ENCODE data around the gene PDSS1. TPM values are rescaled to one million over a fixed set of nuclear protein-coding genes. Genes with fewer than 3 reads are reported as not detected.

The PDSS1 gene
- total and polyA plus RNA-seq, 3 experiments from 2014 or later: 3.0 to 34.7 (median 32.0) TPM

DNA sequence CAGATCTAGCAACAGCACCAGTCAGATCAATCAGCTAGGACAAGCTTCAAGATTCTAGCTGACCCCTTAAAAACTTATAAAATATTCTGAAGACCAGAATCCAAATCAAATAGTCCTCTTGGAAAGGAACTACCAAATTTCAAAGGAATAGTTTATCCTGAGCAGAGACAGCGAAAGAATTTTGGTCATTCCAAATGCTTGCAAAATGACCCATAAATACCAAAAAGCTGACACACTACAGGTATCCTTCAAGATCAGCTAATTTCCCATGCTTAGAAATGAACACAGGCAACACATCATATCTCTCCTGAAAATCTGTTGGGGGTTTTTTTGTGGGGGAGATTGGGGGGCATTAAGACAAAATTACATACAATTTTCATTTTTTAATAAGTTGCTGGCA lies 78.8 kb downstream of the PDSS1 start:
- H3K27ac ChIP-seq (ENCODE audit: low read depth, low read length): no peak overlapping the region
- CTCF ChIA-PET: no interaction called here
- H3K27me3 Mint-ChIP-seq: no peaks in the 10 kb centered on the region
- peak overlapping the region in 2 of 8 donors; percentile 48 to 90 for H3K27ac Mint-ChIP-seq
- H3K4me1 Mint-ChIP-seq: peaks cover 77 to 97% (median 95%) of the 10 kb centered on the region in 3 donors
- POLR2A ChIA-PET: no interaction called here
- no peak for DNase-seq
- H3K27me3 ChIP-seq (ENCODE audit: insufficient read depth, low read length, poor library complexity, severe bottlenecking): no peaks in the 10 kb centered on the region
- no peaks in the 10 kb centered on the region for H3K36me3 ChIP-seq (ENCODE audit: insufficient read depth, low read length)
- H3K4me1 ChIP-seq (ENCODE audit: insufficient read depth, low read length): peaks cover 21% of the 10 kb centered on the region
- H3K9me3 ChIP-seq (ENCODE audit: low read length): no peaks in the 10 kb centered on the region
- no peaks in the 10 kb centered on the region for H3K9me3 Mint-ChIP-seq
- no peak overlapping the region for H3K4me3 Mint-ChIP-seq
- H3K36me3 Mint-ChIP-seq: peaks cover 0 to 22% (median 0%) of the 10 kb centered on the region in 3 donors
- no peak overlapping the region for H3K4me3 ChIP-seq (ENCODE audit: low read length)

GRCh38 chr10:26777686-26778085 lies 80.2 kb downstream of the PDSS1 start:
- H3K9me3 Mint-ChIP-seq: no peaks in the 10 kb centered on the region
- Histone ChIP-seq H3K4me1 (ENCODE audit: insufficient read depth, low read length) (peaks cover 30% of the 10 kb centered on the region), H3K36me3 (ENCODE audit: insufficient read depth, low read length) (no peaks in the 10 kb centered on the region), H3K4me3 (ENCODE audit: low read length) (no peak overlapping the region), H3K27ac (ENCODE audit: low read depth, low read length) (no peak overlapping the region), H3K9me3 (ENCODE audit: low read length) (no peaks in the 10 kb centered on the region), H3K27me3 (ENCODE audit: insufficient read depth, low read length, poor library complexity, severe bottlenecking) (no peaks in the 10 kb centered on the region)
- DNase-seq: no peak
- POLR2A ChIA-PET: no interaction called here
- peaks cover 79 to 97% (median 96%) of the 10 kb centered on the region in 3 donors for H3K4me1 Mint-ChIP-seq
- CTCF ChIA-PET: no interaction called here
- H3K27me3 Mint-ChIP-seq: no peaks in the 10 kb centered on the region
- peaks cover 0 to 18% (median 0%) of the 10 kb centered on the region in 3 donors for H3K36me3 Mint-ChIP-seq
- H3K27ac Mint-ChIP-seq: peak overlapping the region in 3 of 8 donors; percentile 27 to 87 (median 61)
- H3K4me3 Mint-ChIP-seq: no peak overlapping the region

DNA sequence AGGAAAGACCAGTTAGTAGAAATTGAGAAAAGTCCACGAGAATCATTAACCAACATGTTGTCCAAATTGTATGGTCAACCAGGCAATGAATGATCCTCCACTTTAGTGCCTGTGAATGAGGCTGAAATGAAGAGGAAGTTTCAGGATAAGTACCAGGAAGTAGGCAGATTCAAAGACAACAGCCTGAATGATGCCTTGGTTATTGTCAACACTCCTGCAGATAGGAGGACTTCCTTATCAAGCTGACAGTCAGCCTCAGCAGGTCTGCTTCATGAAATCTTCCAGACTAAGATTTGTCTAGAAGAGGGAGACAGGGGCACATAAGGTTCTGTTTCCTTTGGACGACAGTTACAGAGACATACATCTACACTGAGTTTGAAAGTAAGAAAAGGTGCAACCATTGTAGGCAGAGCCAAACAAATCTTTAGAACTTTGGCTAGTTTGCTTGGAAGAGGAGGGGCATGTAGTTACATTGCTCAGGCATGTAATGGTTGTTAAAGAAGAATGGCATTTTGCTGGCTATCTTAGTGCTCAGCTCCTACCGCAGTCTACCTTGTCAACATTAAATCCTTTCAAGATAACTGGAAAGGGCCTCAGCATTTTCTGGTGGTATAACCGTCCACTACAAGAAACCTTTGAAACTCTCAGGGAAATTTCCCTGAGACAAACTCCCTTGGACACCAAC lies 81.8 kb downstream of the PDSS1 start:
- H3K4me3 Mint-ChIP-seq: peak overlapping the region in 1 of 7 donors; percentile 18
- Histone ChIP-seq H3K4me1 (ENCODE audit: insufficient read depth, low read length) (peaks cover 40% of the 10 kb centered on the region), H3K27me3 (ENCODE audit: insufficient read depth, low read length, poor library complexity, severe bottlenecking) (no peaks in the 10 kb centered on the region), H3K4me3 (ENCODE audit: low read length) (no peak overlapping the region), H3K27ac (ENCODE audit: low read depth, low read length) (no peak overlapping the region), H3K36me3 (ENCODE audit: insufficient read depth, low read length) (no peaks in the 10 kb centered on the region), H3K9me3 (ENCODE audit: low read length) (no peaks in the 10 kb centered on the region)
- peaks cover 0 to 22% (median 2%) of the 10 kb centered on the region in 3 donors for H3K36me3 Mint-ChIP-seq
- H3K27me3 Mint-ChIP-seq: no peaks in the 10 kb centered on the region
- H3K27ac Mint-ChIP-seq: peak overlapping the region in 5 of 8 donors; percentile 12 to 55 (median 51)
- CTCF ChIA-PET: interaction anchor here (0.7 kb wide), 1 partner anchor 8 kb away, joined by 3 read pairs; no protein-coding TSS in a partner anchor
- POLR2A ChIA-PET: no interaction called here
- peaks cover 87 to 97% (median 96%) of the 10 kb centered on the region in 3 donors for H3K4me1 Mint-ChIP-seq
- DNase-seq: no peak
- no peaks in the 10 kb centered on the region for H3K9me3 Mint-ChIP-seq

GRCh38 chr10:26780106-26780792 lies 82.7 kb downstream of the PDSS1 start:
- peaks cover 86 to 98% (median 97%) of the 10 kb centered on the region in 3 donors for H3K4me1 Mint-ChIP-seq
- peaks cover 0 to 25% (median 2%) of the 10 kb centered on the region in 3 donors for H3K36me3 Mint-ChIP-seq
- Histone ChIP-seq H3K36me3 (ENCODE audit: insufficient read depth, low read length) (no peaks in the 10 kb centered on the region), H3K9me3 (ENCODE audit: low read length) (no peaks in the 10 kb centered on the region), H3K4me1 (ENCODE audit: insufficient read depth, low read length) (peaks cover 40% of the 10 kb centered on the region), H3K4me3 (ENCODE audit: low read length) (no peak overlapping the region), H3K27ac (ENCODE audit: low read depth, low read length) (no peak overlapping the region), H3K27me3 (ENCODE audit: insufficient read depth, low read length, poor library complexity, severe bottlenecking) (no peaks in the 10 kb centered on the region)
- CTCF ChIA-PET: interaction anchor here (0.7 to 0.8 kb wide), 2 partner anchors 9 to 54 kb away, joined by 3 to 4 read pairs; no protein-coding TSS in a partner anchor
- H3K27ac Mint-ChIP-seq: peak overlapping the region in 3 of 8 donors; percentile 25 to 51 (median 36)
- no peaks in the 10 kb centered on the region for H3K27me3 Mint-ChIP-seq
- H3K4me3 Mint-ChIP-seq: peak overlapping the region in 3 of 7 donors; percentile 4 to 24 (median 19)
- POLR2A ChIA-PET: no interaction called here
- H3K9me3 Mint-ChIP-seq: no peaks in the 10 kb centered on the region
- no peak for DNase-seq

GRCh38 chr10:26780793-26781601 lies 83.5 kb downstream of the PDSS1 start:
- H3K4me1 Mint-ChIP-seq: peaks cover 84 to 98% (median 96%) of the 10 kb centered on the region in 3 donors
- Histone ChIP-seq H3K9me3 (ENCODE audit: low read length) (no peaks in the 10 kb centered on the region), H3K27ac (ENCODE audit: low read depth, low read length) (no peak overlapping the region), H3K27me3 (ENCODE audit: insufficient read depth, low read length, poor library complexity, severe bottlenecking) (no peaks in the 10 kb centered on the region), H3K4me1 (ENCODE audit: insufficient read depth, low read length) (peaks cover 40% of the 10 kb centered on the region), H3K4me3 (ENCODE audit: low read length) (no peak overlapping the region), H3K36me3 (ENCODE audit: insufficient read depth, low read length) (no peaks in the 10 kb centered on the region)
- CTCF ChIA-PET: interaction anchor here (0.8 kb wide), 1 partner anchor 55 kb away, joined by 4 read pairs; no protein-coding TSS in a partner anchor
- H3K4me3 Mint-ChIP-seq: peak overlapping the region in 2 of 7 donors; percentile 12 to 36
- POLR2A ChIA-PET: no interaction called here
- H3K27me3 Mint-ChIP-seq: no peaks in the 10 kb centered on the region
- DNase-seq: no peak
- no peaks in the 10 kb centered on the region for H3K9me3 Mint-ChIP-seq
- H3K36me3 Mint-ChIP-seq: peaks cover 0 to 27% (median 4%) of the 10 kb centered on the region in 3 donors
- H3K27ac Mint-ChIP-seq: peak overlapping the region in 5 of 8 donors; percentile 49 to 75 (median 60)

DNA sequence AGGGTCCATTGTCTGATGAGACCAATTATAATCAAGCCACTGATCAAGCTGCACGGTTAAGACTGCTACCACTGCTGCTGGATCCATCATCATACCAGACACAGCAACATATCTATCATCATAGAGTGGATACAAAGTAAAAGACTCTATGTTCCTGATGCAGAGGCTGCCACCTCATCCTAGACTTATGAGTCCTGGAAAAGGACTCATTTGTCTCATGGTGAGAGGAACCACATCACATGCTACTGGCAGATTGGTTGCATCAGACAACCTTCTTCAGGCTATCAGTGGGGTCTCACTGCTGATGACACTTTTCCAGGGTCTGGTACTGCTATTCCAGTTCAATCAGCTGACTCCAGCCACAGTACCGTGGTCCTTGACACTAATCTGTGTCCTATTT lies 84.3 kb downstream of the PDSS1 start:
- no peaks in the 10 kb centered on the region for H3K27me3 ChIP-seq (ENCODE audit: insufficient read depth, low read length, poor library complexity, severe bottlenecking)
- no peak overlapping the region for H3K4me3 ChIP-seq (ENCODE audit: low read length)
- H3K4me1 ChIP-seq (ENCODE audit: insufficient read depth, low read length): peaks cover 40% of the 10 kb centered on the region
- no peaks in the 10 kb centered on the region for H3K9me3 ChIP-seq (ENCODE audit: low read length)
- H3K36me3 ChIP-seq (ENCODE audit: insufficient read depth, low read length): no peaks in the 10 kb centered on the region
- peaks cover 0 to 27% (median 6%) of the 10 kb centered on the region in 3 donors for H3K36me3 Mint-ChIP-seq
- H3K27ac ChIP-seq (ENCODE audit: low read depth, low read length): no peak overlapping the region
- H3K4me3 Mint-ChIP-seq: peak overlapping the region in 1 of 7 donors; percentile 46
- ChIA-PET POLR2A (interaction anchor here (0.6 kb wide), 1 partner anchor 89 kb away, joined by 4 read pairs; no protein-coding TSS in a partner anchor), CTCF (no interaction called here)
- peaks cover 84 to 100% (median 98%) of the 10 kb centered on the region in 3 donors for H3K4me1 Mint-ChIP-seq
- H3K27ac Mint-ChIP-seq: peak overlapping the region in 2 of 8 donors; percentile 49 to 85
- no peaks in the 10 kb centered on the region for H3K27me3 Mint-ChIP-seq
- no peaks in the 10 kb centered on the region for H3K9me3 Mint-ChIP-seq
- DNase-seq: no peak

GRCh38 chr10:26787362-26787761 lies 89.9 kb downstream of the PDSS1 start:
- Histone ChIP-seq H3K4me1 (ENCODE audit: insufficient read depth, low read length) (peaks cover 11% of the 10 kb centered on the region), H3K9me3 (ENCODE audit: low read length) (no peaks in the 10 kb centered on the region), H3K36me3 (ENCODE audit: insufficient read depth, low read length) (no peaks in the 10 kb centered on the region), H3K27ac (ENCODE audit: low read depth, low read length) (no peak overlapping the region), H3K27me3 (ENCODE audit: insufficient read depth, low read length, poor library complexity, severe bottlenecking) (no peaks in the 10 kb centered on the region), H3K4me3 (ENCODE audit: low read length) (no peak overlapping the region)
- peaks cover 65 to 90% (median 90%) of the 10 kb centered on the region in 3 donors for H3K4me1 Mint-ChIP-seq
- POLR2A ChIA-PET: no interaction called here
- peak overlapping the region in 2 of 8 donors; percentile 11 to 90 for H3K27ac Mint-ChIP-seq
- no peak for DNase-seq
- H3K36me3 Mint-ChIP-seq: peaks cover 7 to 50% (median 21%) of the 10 kb centered on the region in 3 donors
- CTCF ChIA-PET: no interaction called here
- H3K9me3 Mint-ChIP-seq: no peaks in the 10 kb centered on the region
- no peaks in the 10 kb centered on the region for H3K27me3 Mint-ChIP-seq
- no peak overlapping the region for H3K4me3 Mint-ChIP-seq

Data from CD8-positive, alpha-beta memory T cell (primary cell).